SH-SY5Y (cell line): ENCODE measurements around the gene PPEF2.
A peak's percentile ranks its signal among the peaks of the same experiment; 100 is the strongest.

ENCODE experiments used
- GATA2 ChIP-seq: IDR thresholded peaks from 2 replicates; pipeline ENCODE4 v1.6.1; 2011; ENCODE audit warnings: mild to moderate bottlenecking, low read depth, low read length
- GATA3 ChIP-seq: IDR thresholded peaks from 2 replicates; pipeline ENCODE4 v1.6.1; 2011; ENCODE audit warnings: low read depth, mild to moderate bottlenecking, low read length, moderate library complexity

PPEF2 gene

GRCh38 chr4:75867130-75867529, 35.1 kb downstream of the PPEF2 start:
- TF ChIP-seq GATA3: no peak
- TF ChIP-seq GATA2: no peak

- no peak for TF ChIP-seq GATA2
- no peak for TF ChIP-seq GATA3
These were observed 41.6 kb downstream of the PPEF2 start for GRCh38 chr4:75860606-75861005.

- TF ChIP-seq GATA2 (no peak), GATA3 (no peak)
These were observed 43.5 kb downstream of the PPEF2 start for GRCh38 chr4:75858721-75859120.

GRCh38 chr4:75849461-75849860, 52.8 kb downstream of the PPEF2 start:
- TF ChIP-seq GATA2 (no peak), GATA3 (no peak)

DNA sequence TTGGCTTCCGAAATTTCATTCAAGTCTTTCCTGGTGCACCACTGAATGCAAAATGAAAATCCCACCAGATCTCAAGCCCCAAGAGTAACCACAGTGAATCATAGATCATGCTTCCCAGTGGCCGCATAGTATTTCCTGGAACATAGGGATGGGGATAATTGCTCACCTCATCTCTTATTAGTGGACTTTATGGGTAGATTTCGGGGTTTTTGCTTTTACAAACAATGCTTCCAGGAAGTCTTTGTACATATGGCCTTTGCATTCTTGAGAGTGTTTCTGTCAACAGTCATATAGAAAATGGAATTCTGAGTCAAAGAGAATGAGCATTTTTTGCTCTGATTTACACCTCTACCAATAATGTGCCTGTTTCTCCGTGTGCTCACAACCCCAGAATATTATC, 53.4 kb downstream of the PPEF2 start:
- no peak for TF ChIP-seq GATA2
- TF ChIP-seq GATA3: no peak

DNA sequence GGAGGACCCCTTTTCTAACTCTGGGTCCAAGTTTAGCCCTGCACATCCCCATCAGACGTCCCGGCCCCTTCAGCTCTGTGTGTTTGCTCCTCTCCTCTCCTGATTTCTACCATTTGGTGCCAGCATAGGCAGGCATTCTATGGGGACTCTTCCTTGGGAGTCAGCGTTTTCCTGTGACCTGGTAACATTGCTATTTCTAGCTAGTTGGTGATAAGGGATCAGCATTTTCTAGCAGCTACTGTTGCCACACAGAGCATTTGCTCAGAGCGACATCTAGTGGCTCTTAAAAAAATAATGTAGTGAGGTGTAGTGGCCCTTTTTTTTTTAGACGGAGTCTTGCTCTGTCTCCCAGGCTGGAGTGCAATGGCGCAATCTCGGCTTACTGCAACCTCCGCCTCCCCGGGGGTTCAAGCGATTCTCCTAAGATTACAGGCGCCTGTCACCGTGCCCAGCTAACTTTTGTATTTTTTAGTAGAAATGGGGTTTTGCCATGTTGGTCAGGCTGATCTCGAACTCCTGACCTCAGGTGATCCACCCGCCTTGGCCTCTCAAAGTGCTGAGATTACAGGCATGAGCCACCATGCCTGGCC, 54.0 kb downstream of the PPEF2 start:
- peak; percentile 42 for TF ChIP-seq GATA2

DNA sequence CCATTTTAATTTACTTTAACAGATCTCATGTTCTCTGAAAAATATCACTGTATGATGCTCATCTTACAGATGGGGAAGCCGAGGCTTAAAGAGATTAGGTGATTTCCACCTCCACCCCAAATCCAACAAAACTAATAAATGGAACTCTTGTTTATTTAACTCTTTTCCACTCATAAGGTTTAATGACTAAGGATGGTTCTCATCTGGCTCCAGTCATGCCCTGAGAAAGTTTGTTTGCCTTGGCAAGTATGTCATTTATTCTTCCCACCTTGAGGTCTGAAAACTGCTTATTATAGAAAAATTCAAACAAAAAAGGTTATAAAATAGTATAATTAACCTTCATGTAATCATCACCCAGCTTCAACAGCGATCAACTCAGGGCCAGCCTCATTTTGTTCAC, 56.3 kb downstream of the PPEF2 start:
- no peak for TF ChIP-seq GATA2

DNA sequence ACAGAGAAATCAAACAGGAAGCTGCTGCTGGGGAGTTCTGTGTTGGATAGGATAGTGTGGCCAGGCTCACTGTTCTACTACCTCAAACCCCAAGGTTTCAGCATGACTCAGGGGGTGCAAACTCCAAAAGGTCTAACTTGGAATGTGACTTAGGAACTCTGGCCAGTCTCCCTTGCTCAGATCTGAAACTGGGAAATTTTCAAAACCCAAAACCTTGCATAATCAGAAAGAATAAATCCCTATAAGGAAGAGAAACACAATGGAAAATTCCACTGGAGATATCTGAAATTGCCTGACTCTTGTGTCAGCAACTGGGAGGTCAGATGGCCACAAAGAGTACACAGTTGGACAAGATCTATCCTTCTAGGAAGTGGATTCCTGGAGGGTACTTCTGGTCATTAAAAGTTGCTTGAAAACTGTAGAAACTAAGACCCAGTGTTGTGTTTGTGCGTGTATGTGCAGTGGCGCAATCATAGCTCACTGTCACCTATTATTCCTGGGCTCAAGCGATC, 58.0 kb downstream of the PPEF2 start:
- TF ChIP-seq GATA3 (no peak), GATA2 (no peak)

- TF ChIP-seq GATA3 (no peak), GATA2 (no peak)
These were observed 58.7 kb downstream of the PPEF2 start for GRCh38 chr4:75843596-75843995.

DNA sequence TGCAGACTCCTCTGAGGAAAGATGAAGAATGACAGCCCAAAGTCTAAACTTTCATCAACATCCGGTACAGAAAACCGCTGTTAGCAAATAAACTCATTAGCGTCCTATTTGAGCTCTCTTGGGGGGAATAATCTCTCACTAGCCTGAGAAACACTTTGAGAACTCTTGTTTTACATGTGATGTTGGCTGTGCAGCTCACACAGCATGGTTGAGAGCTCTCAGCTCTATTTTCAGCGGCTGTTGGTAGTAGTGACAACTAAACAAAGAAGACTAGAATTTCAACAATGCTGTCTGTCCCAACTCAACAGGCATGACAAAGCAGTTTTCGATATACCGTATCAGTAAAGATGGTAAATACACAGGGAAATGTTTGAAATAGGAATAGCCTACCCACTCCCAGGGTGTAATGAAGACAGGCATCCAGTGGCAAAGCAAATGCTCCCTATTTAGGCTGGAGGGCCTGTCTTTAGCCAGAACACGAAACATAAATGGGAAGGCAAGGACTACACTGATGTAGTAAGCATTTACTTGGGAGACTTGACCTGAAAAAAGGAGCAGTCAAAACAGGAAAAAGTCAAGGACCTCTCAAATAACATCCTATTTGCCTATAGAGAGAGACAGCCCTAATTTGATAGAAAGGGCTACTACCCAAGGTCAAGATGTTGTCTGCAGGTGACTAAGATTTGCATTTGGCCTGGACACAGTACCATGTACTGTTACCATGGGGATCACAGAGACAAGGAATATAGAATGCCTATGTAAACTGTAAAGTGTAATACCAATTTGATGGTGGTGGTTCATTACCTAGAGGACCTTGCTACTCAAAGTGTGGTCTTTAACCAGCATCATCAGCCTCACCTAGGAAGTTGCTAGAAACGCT, 60.4 kb downstream of the PPEF2 start:
- TF ChIP-seq GATA3: no peak
- no peak for TF ChIP-seq GATA2

DNA sequence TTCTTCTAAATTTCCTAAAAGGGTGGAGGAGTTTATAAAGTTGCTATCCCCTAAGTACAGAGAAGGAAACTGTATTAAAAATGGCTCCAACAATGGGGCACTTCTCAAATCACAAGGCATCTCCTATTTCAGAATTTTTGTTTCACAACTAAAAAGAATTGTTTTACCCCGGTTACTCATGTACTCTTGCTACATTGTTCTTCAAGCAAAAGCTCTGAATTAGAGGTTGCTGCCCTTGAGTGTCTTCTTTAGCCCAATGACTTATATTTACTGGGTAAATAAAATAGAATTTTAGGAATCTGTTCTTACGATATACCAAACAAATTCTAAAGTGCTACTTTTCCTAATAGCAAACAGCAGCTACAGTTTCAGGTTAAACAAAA, 67.5 kb downstream of the PPEF2 start:
- TF ChIP-seq GATA2 (no peak), GATA3 (no peak)

DNA sequence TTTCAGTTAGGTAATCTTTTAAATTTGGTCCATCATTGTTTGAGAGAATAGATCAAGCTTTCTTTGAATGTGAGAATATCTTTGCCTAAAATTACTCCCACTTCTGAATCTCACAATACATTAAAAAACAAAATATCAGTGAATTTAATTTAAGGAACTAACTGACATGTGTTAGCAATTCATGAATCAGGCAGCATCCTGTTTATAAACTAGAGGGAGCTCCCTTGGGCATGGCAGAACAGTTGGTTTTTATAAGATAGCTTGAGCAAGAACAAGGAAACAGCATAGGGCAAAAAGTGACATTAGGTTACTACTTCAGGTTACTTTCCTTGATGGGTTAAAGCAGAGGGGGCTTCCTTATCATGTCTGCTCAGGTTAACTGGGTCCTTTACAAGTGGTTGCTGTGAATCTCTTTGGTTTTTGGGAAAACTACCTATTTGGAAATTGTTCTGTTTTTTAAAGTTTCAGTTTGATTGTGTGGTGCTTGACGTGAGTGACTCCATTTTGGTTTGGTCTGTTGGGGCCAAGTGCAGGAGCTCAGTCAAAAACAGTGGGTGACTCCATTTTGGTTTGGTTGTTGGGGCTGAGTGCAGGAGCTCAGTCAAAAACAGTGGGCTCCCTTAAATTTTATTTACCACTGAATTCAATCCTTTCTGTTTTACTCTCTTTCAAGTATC, 68.0 kb downstream of the PPEF2 start:
- TF ChIP-seq GATA2 (no peak), GATA3 (no peak)

DNA sequence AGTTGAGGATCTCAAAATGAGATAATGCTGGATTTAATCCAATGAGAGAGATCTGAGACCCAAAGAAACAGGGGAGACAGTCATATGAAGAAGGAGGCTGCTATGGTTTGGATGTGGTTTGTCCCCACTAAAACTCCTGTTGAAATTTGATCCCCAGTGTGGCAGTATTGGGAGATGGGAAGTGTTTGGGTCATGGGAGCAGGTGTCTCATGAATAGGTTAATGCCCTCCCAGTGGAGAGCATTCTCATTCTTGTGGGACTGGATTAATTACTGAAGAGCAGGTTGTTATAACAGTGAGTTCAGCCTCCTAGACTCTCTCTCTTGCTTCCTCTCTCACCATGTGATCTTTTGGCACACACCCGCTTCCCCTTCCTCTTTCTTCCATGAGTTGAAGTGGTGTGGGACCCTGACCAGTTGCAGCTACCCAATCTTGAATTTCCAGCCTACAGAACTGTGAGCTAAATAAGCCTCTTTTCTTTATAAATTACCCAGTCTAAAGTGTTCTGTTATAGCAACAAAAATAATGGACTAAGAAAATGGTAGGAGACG, 70.3 kb downstream of the PPEF2 start:
- TF ChIP-seq GATA2 (no peak), GATA3 (no peak)

- TF ChIP-seq GATA3 (no peak), GATA2 (no peak)
These were observed 71.3 kb downstream of the PPEF2 start for GRCh38 chr4:75830906-75831305.

DNA sequence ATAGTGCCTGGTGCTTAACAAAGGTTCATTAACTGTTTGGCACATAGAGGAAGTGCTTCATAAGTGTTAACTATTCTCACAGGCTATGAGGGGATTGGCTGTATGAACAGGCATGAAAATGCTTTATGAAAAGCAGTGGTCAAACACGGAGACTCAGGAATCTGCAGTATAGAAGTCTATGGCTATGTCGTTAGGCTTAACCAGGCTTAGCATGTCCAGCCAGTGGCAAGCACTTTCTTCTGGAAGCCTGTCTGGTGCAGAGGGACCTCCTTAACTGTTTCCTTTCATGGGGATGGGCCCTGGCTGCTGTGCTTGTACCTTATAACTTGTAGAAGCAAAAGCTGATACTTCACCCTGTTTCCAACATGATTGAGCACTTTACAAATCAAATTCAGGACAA, 78.4 kb downstream of the PPEF2 start:
- TF ChIP-seq GATA2: no peak
- TF ChIP-seq GATA3: no peak
